ENCODE results near the gene SATB1. TPM values are rescaled to one million over a fixed set of nuclear protein-coding genes. Genes with fewer than 3 reads are reported as not detected.
A peak's percentile ranks its signal among the peaks of the same experiment; 100 is the strongest.
"Not testable (repeated sequence)": the region's sequence is repeated elsewhere in the genome, so short reads cannot be mapped to it uniquely, and the experiment has no call there.

SATB1 gene
- total RNA-seq, 2 donors from 2014 or later: 28.5 to 33.5 TPM

DNA sequence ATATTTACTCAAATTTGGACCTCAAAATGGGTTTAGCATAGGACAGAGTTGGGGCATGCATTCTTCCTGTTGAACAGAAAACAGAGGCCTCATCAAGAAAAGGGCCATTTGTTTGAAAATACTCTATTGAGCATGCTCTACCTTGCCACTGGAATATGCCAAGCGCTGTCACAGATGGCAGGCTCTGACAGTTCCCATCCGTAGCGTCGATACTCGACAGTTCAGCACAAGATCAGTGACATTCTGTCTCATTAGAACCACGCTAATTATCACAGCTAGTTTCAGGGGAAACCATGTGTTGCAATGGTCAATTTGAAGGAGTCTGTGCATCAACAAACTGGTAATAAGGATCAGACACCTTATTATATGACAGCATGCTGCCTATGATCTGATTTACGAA, 54.5 kb downstream of the SATB1 start:
- DNase-seq (no peak), ATAC-seq (no peak)
- intact Hi-C loops (cut with DNase I): no loop called here

DNA sequence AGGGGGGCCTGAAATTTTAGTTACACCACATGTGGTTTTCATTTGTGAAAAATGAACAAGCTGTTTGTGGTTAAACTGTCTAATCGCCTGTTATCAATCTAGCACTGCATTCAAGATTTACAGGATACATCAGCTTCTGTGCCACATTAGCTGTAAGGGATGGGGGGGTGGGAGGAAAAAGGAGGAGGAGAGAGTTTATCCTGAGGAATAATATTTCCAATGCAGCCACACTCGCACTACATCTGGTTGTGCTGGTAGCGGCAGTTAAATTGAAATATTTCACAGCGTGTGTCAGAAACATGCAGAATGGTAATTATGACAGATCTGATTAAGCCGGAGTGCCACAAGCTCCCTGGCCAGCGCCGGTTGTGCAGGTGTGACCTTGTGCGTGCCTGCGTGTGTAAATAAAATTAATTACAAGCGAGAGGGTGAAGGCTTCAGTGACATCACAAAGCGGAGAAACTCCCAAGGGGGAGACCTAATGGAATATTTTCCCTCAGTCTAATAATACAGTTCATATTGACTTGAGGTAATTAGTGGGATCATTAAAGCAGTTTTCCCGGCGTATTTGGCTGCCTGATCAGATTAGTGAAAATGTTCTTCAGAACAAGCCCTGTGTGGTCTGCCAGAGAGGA, 55.5 kb downstream of the SATB1 start:
- no peak for ATAC-seq
- intact Hi-C loops (cut with DNase I): no loop called here
- DNase-seq: no peak

DNA sequence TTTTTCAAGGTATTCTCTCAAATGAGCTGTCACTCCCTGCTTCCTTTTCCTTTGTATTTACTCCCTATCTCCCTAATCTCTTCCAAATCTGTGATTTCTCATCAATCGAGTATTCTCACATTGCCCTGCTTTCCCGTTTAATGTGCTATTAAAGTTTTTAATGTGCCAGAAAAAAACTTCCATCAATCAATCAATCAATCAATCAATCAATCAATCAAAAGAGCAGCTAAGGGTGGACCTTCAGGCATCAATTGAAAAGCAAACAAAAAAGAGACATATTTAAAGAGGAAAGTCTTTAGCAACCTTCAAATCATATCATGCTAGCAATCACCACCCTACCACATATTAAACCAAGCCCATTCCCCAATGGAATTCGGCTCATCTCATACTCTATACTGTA, 58.9 kb downstream of the SATB1 start:
- DNase-seq (no peak), ATAC-seq (no peak)
- intact Hi-C loops (cut with DNase I): no loop called here

DNA sequence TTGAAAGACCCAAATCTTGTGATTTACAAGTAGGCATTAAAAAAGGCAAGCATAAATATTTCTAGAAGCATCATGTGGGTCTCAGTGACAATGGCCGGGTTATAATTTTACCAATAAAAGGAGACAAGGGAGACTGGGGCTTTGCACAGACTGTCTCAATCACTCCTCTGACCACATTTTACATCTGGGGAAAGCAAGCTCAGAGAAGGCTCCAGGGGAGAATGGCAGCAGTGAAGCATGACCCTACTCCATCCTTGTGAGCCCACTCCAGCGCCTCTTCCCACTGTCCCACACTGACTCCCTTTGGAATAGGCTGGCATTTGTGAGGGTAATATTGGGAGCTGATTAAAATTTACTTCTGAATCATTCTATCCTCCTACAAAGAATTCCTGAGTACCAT, 61.8 kb downstream of the SATB1 start:
- DNase-seq: no peak
- intact Hi-C loops (cut with DNase I): no loop called here
- no peak for ATAC-seq

DNA sequence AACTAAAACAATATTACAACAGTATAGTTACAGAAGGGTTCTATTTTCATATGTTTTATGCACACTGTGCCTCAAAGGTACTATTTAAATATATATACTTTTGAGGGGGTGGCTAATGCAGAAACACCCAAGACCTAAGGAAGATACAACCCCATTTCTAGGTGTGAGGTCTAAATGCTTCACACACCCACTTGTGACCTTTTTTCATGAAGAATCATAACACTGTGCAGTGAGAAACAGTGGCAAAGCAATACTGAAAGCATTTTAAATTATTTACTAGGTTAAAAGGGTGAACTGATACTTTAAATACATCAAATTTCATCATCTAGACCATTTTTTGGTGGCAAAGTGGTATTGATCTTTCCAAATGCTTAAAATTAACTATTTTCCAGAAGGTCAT, 67.4 kb downstream of the SATB1 start:
- DNase-seq: no peak
- intact Hi-C loops (cut with DNase I): no loop called here
- ATAC-seq: no peak

DNA sequence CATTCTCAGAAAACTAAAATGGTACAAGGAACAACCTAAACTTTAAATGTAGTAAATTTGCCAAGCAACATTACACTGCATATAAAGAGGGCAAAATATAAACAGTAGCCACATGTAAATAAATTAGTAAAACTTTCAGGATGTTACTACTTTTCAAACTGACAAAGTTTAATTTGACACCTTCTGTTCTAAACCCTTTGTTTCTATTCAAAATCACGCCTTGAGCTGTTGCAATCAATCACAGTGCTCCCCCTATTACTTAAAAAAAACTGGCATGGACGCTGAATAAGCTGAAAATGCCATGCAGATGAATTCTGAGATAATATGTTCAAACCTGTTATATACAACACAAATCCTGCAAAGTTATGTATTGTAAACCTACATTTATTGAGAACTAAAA, 69.3 kb downstream of the SATB1 start:
- DNase-seq (no peak), ATAC-seq (no peak)
- intact Hi-C loops (cut with DNase I): no loop called here

DNA sequence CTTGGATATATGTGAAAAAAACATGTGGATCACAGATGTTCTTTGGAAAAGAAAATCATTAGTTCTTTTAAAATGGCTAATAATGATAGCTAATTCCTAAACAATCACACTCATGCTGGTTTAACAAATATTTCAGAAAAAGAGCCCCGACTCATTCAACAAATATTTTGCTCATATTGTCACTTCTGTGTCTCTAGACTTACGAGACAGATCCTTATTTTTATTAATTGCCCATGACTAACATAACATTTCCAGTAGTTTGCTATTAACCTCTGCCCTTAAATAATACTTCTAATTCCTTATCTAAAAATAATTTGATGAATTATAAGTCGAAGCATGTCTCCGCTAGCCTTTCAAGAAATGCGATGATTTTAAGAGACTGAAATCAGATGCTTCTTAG, 70.4 kb downstream of the SATB1 start:
- ATAC-seq (no peak), DNase-seq (no peak)
- intact Hi-C loops (cut with DNase I): no loop called here

DNA sequence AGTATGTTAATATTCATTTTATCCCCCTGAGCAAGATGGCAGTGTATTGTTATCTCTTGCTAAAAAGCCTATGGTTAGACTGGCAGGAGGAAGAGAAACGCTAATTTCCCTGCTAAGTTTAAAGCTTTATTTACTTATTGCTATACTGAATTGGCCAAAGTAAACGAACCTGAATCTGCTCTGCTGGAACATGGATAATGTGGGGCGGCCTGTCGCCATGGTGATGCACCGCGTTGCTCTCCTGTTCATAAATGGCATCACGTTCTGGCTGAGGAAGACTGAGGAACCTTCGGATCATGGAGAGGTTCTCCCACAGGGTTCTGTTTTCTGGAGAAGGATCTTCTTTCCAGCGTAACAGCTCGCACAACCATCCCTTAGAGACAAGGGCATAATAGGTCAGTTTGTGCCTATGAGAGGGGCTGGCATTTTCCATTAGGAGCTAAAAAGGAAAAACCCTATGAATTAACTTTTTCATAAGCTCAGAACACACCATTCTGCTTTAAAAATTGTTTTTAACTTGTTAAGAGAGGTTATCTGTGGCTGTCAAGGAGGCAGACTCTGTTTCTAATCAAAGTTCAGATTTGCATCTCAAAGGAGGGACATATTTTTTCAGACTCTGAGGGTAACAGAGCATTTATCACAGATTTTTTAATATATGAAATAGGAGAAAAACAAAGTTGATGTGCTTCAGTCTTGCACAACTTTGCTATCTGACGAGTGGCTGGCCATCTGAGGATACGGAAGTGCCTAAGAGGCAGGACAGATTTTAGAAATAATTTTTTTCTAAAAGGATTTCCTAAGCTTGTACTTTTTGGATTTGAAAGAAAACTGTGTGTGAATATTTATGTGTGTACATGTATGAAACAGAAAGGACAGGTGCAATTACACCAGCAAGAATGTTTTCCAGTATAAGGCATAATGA, 73.1 kb downstream of the SATB1 start:
- DNase-seq (no peak), ATAC-seq (no peak)
- intact Hi-C loops (cut with DNase I): no loop called here

DNA sequence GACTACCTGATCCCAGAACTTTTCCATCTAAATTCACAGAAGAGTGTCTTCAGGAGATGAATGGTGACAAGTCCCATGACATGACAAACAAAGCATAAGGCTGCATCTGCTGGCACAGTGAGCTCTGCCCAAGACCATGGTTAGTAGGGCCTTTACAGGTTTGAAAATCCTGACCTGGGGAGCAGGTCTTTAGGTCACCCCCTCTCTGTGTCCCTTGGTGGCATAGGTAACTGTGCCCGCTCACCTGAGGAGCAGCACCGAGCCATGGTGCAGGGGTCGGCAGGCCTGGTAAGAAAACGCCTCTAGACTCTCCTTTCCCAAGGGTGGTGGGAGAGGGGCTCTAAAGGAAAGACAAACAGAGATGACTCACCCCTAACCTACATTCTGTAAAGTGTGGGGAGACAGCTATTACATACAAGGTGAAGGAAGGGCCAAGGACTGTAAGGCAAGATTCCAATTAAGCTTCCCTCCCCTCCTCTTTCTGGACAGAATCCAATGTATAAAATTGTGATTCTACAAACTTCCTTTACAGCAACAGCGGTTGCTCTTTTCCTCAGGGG, 74.0 kb downstream of the SATB1 start:
- DNase-seq (no peak), ATAC-seq (no peak)
- intact Hi-C loops (cut with DNase I): no loop called here

DNA sequence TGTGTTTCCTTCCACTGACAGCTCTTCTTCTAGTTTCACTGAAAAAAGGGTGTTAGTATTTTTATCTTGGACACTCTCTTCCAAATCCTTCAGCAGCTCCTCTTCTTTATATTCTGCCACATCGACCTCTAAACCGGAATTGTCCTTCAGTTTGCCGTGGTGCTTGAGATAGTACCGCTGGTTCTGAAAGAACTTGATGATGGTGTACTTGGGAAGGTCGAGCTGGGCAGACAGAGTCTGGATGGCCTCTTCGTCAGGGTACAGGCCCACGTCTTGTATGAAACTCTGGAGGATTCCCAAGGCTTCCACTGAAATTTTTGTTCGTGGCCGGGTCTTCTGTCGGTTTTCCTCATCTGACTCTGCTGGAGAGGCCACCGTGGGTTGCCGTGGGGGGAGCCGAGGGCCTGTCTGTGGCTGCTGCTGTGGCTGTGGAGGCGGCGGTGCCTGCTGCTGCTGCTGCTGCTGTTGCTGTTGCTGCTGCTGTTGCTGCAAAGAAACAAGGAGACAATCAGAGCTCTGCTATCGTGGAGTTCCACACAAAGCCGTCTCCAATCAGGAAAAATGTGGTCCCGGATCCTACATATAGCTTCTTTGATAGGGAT, 75.8 kb downstream of the SATB1 start:
- DNase-seq: no peak
- ATAC-seq: peak; percentile 35 to 57
- intact Hi-C loops (cut with DNase I): no loop called here

DNA sequence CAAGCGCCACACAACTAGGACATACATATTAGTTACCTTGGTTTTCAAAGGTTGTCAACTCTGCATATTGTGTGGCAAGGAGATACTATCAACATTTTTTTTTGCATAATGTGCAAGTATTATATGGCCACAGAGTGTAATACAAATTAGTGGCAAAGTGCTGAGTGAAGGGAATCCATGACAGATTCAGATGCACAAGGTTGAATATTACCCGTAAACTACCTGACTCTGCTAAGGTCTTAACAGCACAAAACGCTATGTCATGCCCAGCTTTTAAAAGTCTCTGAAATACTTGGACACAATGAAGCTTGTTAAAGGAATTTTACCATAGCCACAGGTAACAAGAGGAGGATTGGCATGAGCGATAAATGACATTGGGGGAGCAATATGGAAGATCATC, 79.0 kb downstream of the SATB1 start:
- ATAC-seq (no peak), DNase-seq (no peak)
- intact Hi-C loops (cut with DNase I): no loop called here

DNA sequence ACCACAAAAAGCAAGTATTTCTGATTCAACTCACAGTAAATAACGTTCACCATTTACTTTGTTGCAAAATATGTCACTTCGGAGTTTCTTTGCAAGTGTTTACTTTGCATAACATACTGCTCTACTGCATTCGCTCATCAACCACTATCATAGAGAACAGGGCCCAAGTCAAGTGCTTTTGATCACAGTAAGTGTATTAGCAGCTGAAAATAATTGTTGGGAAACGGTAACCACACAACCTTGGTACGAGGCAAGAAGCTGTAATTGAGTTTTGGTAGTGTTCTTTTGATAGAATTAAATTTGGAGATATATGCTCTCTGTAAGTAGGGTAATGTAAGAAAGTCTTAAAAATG, 80.1 kb downstream of the SATB1 start:
- DNase-seq: no peak
- ATAC-seq: no peak
- intact Hi-C loops (cut with DNase I): no loop called here

DNA sequence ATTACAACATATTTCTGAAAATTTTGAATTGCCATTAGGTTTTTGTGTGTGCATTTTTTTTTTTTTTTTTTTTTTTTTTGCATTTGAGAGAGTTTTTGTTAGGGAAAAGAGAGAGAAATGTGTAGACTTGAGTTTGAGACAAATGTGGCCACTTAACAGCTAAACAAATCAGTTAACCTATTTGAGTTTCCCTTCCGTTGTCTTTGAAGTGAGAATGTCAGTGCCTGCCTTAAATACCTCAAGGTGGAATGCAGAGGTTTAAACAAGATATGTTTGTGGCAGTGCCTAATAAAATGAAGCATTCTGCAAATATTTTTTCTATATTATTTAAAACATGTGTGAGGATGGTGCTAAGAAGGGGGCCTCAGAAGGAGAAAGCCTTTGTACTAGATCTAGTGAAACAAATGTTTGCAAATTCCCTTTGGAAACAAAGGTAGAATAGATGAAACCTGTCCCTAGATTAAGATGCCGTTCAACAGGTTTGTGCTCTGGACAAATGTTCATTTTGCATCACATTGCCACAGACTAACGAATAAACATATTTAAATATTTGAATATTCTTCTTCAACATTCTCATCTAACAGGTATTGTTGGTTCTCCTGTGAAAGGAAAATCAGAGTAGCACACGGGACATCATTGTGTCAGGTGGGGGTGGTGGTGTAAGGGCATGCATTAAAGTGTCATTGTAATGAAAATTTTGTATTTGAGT, 80.7 kb downstream of the SATB1 start:
- no peak for ATAC-seq
- DNase-seq: no peak
- intact Hi-C loops (cut with DNase I): no loop called here

DNA sequence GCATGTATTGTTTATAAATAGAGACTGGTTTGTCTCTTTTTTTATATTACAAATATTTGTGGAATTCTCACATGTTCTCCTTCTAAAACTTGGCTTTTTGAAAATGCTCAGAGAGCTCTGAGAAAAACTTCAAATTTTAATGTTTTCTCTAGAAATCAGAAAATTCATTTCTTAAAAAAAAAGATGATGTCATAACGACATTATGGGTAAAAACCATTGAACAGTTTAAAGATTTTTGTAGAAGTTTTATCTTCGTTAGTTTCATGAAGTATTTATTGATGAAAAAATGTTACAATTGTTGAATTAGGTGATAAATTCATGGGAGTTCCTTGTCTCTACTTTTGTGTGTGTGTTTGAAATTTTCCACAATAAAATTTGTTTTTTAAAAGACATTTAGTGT, 81.3 kb downstream of the SATB1 start:
- ATAC-seq: no peak
- intact Hi-C loops (cut with DNase I): no loop called here
- no peak for DNase-seq

DNA sequence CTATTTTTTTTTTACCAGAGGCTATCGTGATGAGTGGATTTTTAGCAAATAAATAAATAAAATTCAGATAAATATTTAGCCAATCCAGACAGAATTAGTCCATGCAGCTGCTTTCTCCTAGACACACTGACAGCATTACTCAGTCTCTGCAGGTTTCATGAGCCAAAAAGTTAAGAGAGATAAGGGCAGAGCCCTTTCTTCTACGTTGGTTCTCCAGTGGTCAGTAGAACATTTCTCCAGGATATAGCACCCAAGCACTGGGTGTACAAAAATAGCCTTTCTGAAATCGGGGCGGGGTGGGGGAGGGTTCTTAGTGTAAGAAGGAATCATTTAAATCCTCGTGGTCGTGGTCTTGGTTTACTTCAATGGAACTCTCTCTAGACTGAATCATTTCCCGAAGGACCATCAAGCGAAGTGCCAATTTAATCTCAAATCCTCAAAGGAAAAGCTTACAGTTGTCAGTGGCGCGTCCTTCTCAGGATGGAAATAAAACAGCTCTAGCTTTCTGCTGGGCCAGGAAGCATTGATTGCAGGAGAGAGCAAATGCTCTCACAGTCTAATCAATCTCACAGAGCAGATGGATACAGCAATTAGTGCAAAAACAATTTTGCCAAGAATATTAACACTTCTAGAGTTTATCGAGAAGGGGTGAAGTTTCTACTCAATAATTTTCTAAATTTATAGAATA, 86.2 kb downstream of the SATB1 start:
- peak; percentile 56 to 59 for ATAC-seq
- intact Hi-C loops (cut with DNase I): no loop called here

DNA sequence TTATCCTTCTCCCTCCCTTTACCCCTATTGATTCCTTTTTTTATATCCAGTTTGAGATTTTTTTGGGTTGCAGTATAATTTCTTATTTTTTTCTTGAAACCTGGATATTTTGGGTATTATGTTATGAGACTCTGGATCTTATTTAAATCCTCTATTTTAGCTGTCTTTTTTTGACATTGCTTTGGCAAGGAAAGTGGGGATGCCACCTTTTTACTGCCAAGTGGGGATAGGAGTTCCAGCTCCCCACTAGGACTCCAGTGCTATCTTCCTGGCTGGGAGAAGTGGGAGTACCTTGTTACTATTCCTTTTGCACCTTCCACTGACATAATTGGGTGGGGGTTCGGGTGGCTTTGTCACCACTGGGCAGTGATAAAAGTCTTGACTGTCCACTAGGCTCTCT, 87.9 kb downstream of the SATB1 start:
- intact Hi-C loops (cut with DNase I): no loop called here
- no peak for DNase-seq
- peak in 1 of 2 donors; percentile 67 for ATAC-seq

More for the DNA sequence above, 86.2 kb downstream of the SATB1 start:
- no peak for DNase-seq

DNA sequence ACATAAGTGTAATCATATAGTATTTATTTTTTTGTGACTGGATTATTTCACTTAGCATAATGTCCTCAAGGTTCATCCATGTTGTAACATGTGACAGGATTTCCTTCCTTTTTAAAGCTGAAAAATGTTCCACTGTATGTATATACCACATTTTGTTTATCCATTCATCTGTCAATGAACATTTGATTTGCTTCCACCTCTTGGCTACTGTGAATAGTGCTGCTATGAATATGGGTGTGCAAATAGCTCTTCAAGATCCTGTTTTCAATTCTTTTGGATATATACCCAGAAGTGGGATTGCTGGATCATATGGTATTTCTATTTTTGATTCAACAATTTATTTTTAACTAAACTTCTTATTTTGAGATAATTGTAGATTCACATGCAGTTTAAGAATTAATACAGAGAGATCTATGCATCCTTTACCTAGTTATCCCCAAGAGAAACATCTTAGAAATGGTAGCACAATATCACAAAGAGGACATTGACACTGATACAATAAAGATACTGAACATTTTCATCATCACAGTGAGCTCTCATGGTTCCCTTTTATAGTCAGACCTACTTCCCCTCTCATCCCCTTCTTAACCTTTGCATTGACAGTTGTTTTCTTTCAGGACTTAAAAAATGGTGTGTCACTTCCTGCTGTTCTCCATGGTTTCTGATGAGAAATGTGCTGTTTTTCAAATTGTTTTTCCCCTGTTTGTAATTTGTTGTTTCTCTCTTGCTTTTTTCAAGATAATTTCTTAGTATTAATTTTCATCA, 90.1 kb downstream of the SATB1 start:
- no peak for ATAC-seq
- intact Hi-C loops (cut with DNase I): no loop called here
- no peak for DNase-seq

DNA sequence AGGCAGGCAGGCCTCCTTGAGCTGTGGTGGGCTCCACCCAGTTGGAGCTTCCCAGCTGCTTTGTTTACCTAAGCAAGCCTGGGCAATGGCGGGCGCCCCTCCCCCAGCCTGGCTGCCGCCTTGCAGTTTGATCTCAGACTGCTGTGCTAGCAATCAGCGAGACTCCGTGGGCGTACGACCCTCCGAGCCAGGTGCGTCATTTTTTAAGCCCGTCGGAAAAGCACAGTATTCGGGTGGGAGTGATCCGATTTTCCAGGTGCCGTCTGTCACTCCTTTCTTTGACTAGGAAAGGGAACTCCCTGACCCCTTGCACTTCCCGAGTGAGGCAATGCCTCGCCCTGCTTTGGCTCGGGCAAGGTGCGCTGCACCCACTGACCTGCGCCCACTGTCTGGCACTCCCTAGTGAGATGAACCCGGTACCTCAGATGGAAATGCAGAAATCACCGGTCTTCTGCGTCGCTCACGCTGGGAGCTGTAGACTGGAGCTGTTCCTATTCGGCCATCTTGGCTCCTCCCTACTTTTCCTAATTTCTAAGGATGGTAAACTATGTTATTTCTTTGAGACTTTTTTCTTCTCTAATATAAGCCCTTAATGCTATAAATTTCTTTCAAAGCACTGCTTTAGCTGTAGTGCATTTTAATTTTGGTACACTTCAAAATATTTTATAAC, 94.2 kb downstream of the SATB1 start:
- ATAC-seq; intact Hi-C loops (cut with DNase I); DNase-seq: not testable (repeated sequence)

All from left cardiac atrium (tissue), 4 donors.